Stimulated activated CD8-positive, alpha-beta memory T cell treated with anti-CD3 and anti-CD28 coated beads, Interleukin-12 subunit alpha, Interleukin-12 subunit beta, amount 100 ng/mL, for 24 hours (primary cell): Measurements from ENCODE around the gene MANSC1.
A peak's percentile ranks its signal among the peaks of the same experiment; 100 is the strongest.
"Not testable (repeated sequence)": the region's sequence is repeated elsewhere in the genome, so short reads cannot be mapped to it uniquely, and the experiment has no call there.

ENCODE experiments used
- DNase-seq: peaks from one replicate; pipeline ENCODE4 v3.0.0-alpha.2; 2020; ENCODE audit errors: extremely low read depth

Gene MANSC1

DNA sequence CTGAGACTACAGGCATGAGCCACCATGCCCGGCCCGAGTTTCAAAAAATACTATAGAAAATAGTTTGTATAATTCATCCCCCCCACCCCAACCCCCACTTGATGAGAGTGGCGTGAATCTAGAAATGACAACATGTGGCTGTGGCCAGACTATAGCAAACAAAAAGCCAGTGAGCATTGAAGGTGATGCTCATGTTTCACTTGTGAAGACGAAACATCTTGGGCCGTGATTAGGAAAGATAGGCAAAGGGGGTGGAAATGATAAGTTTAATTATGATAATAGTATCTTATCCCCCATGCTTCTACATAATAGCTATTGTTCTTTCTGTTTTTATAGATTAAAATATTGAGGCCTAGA lies 15.4 kb upstream of the MANSC1 start:
- no peak for DNase-seq

DNA sequence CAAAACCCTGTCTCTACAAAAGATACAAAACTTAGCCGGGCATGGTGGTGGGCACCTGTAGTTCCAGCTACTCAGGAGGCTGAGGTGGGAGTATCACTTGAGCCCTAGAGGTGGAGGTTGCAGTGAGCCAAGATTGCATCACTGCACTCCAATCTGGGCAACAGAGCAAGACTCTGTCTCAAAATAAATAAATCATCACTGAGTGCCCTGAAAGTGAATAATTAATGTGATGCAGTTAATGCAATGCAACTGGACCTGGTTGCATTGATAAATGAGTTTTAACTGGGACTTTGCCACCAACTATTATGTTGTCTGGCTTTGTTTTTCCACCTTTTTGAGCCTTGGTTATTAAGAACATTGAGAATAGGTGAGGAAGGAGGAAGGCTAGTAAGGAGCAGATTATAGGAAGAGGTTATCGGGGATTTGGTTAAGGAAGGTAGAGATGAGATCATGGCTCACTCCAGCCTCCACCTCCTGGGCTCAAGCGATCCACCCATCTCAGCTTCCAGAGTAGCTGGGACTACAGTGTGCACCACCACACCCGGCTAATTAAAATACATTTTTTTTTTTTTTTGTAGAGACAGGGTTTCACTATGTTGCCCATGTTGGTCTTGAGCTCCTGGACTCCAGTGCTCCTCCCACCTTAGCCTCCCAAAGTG lies 14.9 kb upstream of the MANSC1 start:
- no peak for DNase-seq

DNA sequence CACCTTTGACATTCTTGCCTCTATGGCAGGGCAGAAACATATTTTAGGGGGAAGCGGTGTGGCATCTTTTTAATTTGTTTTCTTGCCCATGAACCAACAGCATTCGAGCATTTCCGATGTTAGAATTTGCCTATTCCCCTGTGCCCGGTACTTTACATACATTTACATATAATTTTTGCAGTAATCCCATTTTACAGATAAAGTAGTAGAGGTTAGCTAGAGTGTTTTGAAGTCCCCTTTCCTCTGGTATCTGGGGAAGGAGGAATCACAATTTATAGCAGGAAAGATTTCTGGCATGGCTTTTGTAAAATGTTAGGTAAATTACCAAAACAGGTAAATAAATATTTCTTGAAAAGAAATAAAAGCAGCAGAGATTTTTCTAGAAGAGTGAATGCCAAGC lies 8.5 kb upstream of the MANSC1 start:
- DNase-seq = no peak

DNA sequence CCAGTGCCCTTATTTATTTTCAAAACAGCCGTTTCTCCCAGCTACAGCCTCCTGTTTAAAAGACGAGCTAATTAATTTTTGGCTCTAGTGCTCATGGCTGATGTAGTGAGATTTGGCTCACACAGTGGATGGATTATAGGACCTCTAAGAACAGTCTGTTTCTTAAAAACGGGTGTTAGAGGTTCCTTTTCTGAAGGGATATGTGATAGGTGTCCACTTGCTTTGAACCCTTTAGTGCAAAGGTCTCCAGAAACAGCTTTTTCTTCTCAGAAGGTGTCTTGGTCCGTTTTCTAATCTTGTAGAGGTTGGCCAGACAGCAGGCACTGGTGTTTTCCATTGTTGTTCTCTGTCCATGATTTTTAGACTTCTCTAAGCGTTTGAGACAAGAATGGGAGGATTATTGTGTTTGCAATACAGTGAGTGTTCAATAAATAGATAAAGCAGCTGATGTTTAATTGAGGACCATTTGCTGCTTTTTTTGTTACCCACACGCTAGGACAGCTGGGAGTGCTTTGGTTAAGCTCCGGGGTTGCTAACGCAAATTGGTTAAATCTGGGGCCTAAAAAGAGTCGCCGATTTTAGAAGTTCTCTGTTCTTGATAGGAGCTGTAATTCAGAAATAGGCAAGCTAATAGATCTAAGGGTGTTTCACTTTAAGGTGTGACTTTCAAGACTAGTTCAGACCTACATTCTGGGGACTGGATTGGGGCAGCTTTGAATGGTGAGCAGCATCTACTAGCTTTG lies 7.8 kb upstream of the MANSC1 start:
- DNase-seq = no peak

DNA sequence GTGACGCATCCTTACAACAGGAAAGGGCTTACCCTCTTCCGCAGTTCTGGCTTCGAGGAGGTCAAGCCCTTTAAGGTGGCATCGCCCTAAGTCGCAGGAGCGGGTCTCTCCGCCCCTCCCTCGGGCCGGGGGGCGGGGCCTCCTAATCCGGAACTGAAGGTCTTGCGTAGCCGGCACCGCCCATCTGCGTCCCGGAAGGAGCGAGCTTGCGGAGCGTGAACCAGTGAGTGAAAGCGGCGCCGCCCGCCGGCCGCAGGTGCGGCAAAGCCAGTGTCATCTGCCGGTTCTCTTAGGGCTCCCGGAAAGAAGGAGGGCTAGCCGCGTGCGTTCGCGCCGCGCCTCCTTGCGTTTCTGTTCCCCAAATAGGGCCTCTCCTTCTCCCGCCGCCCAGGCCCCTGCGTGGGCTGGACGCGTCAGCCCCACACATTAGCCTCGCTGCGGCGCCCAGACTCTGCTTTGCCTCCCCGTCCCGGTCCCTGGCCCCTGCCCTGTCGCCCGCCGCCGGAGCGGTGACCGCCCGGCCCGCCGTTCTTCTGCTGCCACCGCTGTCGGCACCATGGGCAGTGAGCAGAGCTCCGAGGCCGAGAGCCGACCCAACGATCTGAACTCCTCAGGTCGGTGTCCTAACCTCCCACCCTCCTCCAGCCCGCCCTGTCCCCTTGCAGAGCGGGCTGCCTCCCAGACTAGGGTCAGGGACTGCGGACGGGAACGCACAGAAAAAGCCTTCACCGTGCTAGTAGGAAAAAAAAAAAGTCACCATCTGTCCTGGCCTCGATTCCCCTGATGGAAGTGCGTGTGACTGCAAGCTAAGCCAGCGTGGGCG lies 7.1 kb upstream of the MANSC1 start, which contains the start of gene BORCS5:
Gene BORCS5 (plus strand): TSS at position 183 of the 823 bp plus-strand sequence. CDS start 374 bp downstream, at position 557.
- peak; percentile 95 for DNase-seq

DNA sequence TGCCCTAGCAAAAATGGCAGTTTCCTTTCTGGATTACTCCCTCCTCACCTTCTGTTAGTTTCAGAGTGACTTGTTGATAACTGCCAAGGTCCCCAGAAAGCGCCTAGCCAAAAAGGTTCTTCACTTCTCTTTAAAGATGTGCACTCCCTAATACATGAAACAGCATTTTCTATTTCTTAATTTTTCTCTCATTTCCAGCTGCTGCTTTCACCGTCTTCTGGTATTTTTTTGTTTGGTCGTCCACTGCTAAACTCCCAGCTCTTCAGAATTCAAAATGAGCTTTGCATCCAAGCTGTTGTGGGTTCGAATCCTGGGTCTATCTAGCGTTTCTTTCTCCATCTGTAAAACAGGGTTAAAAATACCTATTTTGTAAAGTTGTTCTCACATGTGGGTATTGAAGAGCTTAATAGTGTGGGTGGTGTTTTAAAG lies 6.4 kb upstream of the MANSC1 start:
- no peak for DNase-seq

DNA sequence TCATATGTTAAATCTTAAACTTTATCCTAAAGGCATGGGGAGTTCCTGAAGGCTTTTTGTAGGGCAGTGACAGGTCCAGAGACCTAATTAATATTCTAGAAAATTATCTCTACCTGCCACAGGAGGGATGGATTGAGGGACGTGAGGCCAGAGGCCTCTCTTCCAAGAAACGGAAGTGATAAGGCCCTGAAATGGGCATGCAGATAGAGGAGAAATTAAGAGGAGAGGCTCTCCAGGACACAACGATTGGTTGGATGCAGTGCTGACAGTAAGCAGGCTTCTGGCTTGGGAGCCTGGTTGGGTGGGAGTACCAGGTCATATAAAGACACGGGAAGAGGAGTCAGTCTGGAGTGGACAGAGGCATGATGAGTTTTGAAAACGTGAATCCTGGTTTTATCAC lies 3.8 kb upstream of the MANSC1 start:
- DNase-seq = no peak

DNA sequence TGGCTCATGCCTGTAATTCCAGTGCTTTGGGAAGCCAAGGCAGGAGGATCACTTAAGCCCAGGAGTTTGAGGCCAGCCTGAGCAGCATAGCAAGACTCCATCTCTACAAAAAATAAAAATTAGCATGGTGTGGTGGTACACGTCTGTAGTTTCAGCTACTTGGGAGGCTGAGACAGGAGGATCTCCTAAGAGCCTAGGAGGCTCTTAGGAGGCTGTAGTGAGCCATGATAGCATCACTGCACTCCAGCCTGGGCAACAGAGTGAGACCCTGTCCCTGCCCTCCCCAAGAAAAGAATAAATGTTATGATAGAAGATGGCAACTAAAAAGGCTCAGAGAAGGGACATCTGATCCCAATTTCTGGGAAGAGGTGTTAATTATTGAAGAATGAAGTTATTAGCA lies 3.2 kb upstream of the MANSC1 start:
- DNase-seq = no peak

DNA sequence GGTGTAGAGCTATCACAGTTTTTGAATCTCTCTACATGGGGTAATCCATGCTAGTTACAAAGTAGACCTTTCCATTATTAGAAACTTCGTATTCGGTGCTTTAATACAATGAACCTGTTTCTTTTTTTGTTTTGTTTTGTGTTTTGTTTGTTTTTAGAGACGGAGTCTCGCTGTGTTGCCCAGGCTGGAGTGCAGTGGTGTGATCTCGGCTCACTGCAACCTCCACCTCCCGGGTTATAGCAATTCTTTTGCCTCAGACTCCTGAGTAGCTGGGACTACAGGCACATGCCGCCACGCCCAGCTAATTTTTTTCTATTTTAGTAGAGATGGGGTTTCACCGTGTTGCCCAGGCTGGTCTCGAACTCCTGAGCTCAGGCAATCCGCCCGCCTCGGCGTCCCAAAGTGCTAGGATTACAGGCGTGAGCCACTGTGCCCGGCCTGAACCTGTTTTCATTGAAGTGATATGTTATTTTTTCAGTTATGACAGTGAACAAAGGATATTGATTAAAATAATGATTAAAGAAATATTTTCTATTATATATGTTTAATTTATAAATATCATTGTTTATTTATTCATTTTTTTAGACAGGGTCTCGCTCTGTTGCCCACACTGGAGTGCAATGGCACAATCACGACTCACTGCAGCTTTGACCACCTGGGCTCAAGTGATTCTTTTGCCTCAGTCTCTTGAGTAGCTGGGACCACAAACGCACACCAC lies 1.6 kb upstream of the MANSC1 start:
- DNase-seq = not testable (repeated sequence)

DNA sequence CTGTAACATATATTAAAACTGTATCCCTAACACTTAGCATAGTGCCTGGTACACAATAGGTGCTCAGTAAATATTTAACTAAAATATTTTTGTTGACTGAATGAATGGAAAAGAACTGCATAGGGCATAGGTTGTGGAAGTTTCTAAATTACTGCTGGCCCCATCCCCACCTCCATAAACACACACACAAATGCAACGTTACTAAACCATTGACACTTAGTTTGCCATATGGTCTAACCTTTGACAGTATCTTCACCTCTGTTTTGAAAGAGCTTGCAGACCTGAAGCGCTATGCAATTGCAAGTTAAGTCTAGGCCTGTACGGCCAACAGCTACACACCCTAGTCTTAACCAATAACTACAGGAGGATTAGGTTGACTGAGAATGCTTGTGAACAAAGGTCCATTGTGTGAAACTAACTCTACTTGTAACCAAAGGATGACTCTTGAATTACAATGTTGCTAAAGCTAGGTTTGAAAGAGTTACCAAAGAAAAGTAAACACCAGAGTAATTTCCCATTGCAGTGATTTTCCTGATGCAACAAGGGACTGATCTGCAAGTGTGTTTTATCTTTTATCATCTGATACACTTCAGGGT lies 924 bp upstream of the MANSC1 start:
- no peak for DNase-seq

DNA sequence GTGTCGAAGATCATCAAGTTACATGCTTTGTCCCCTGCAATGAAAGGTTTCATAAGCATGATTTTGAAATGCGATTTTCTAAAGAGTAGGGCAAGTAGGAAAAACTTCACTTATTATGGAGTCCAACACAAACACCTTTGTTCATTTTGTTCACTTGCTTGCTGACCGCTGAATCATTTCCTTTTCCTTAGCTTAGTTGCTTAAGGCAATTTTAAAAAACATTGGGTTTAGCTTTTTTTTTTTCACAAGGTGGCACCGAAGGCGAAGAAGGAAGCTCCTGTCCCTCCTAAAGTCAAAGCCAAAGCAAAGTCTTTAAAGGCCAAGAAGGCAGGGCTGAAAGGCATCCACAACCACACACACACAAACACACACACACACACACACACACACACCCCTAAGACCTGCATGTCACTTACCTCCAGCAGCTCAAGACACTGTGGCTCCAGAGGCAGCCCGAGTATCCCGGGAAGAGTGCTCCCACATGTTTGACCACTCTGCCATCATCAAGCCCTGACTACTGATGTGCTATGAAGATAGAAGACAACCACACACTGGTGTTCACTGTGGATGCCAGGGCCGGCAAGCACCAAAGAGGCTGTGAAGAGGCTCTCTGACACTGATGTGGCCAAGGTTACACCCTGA lies 11.4 kb downstream of the MANSC1 start:
- DNase-seq = no peak

DNA sequence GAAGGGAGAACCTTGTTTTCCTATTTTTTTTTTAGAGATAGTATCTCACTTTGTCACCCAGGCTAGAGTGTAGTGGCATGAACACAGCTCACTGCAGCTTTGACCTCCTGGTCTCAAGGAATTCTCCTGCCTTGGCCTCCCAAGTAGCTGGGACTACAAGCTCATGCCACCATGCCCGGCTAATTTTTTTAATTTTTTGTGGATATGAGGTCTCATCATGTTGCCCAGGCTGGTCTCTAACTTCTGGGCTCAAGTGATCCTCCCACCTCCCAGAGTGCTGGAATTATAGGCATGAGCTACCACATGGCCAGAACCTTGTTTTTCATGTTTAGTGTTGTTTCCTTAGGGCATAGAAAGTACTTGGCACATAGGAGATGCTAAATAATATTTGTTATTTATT lies 13.5 kb downstream of the MANSC1 start:
- DNase-seq = no peak

DNA sequence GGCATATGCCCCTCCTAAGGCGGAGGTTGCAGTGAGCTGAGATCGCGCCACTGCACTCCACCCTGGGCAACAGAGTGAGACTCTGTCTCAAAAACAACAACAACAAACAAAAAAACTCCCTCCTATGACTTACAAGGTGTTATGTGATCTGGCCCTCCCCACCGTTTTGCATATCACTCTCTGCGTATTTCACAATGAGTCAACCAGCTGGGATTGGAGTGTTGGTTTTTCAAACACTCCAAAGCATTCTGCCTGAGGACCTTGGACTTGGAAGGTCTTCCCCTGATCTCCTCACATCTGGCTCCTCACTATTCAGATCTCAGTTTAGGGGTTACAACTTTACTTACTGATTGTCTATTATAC lies 14.0 kb downstream of the MANSC1 start:
- no peak for DNase-seq

DNA sequence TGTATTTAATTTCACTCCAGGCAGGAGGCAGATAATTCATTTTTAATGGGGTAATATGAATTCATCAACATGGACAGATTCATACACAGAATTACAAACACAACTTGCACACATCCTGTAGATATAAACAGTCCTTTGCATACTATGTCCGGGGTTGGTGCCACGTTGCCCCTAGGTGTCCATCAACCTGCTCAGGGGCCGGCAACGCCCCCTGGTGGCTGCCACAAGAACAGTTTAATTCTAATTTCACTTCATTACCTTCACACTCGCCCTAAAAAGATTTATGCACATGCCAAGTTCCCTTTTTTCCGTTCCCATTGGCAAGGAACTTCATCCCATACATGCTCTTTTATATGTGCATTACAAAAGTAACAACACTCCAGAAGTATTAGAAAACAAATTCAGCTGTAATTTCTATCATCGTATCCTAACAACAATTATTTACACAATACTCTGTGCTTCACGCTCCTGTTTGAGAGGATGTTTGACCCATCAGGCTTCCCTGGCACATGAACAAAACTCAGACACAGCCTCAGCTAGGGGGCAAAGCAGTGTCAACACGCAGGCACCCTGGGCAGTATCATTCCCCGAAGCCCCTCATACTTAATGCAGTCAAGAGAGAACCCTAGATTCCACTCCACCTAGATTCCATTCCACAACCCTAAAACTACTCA lies 15.5 kb downstream of the MANSC1 start:
- peak; percentile 31 for DNase-seq

DNA sequence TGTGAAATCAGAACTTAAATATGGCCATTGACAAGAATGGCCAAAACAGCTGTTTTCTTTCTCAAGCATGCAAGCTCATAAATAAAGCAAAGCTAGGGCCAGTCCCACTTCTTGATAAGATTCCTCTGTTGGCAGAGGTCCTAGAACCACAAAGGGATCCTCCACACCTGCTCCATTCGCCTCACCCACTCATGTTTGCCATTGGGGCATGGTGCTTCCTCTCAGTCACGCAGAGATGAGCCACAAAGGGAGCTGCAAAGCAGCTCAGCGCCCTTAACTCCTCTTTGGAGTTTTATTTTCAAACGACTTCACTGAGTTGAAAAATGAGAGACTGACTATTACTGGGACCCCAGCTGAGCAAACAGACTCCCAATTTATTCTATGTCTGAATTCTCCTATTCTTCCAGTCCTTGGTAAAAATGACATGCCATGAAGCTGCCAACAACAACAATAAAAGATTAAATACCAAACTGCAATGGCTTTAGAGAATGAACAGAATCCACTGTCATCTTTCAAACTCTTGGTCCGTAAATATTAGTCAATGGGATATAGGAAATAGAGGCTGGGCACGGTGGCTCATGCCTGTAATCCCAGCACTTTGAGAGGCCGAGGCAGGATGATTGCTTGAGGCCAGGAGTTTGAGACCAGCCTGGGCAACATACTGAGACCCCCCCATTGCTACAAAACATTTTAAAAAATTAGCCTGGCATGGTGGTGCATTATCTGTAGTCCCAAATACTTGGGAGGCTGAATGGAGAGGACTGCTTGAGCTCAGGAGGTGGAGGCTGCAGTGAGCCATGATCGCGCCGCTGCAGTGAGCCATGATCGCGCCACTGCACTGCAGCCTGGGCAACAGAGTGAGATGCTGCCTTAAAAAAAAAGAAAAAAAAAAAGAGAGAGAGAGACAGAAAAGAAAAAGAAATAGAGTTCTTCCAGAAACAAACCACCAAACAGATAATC lies 16.4 kb downstream of the MANSC1 start:
- DNase-seq = no peak

DNA sequence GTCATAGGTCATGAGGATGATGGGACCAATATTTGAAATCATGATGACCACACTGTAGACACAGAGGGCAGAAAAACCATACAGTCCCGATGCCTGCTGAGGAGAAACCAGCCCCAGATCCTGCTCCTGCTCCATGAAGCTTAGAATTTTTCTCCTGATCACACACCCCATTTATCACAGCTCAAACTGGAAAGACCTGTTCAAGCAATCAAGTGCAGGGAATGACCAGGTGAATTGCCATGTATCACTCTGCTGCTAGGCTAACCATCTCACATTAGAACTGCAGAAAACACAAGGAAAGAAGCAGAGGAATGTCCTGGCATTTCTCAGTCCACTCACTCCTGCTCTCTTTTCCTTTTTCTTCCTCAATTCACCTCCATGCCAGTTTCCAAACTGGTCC lies 18.1 kb downstream of the MANSC1 start:
- no peak for DNase-seq

DNA sequence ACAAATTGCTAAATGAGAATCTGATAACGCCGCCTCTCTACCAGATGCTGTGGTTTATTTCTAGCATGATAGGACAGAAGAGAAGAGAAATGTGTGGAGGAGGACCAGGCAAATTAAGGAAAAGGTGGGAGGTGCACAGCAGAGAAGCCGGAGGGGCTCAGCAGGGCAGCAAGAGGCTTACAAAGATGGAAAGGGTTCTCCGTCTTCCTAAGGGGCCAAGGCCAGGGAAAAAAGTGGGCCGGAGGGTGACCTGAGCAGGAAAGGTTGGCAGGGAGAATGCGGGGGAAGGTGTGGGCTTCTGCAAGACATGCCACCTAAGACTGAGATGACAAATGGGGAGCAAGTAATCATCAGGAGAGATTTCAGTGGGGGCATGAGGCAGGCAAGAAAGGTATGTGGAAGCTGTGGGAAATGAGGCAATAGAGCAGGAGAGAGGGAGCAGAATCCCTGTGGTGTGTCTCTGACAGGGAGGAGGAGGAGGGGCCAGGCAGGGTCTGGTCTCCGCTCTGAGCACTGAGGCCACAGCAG lies 18.7 kb downstream of the MANSC1 start:
- no peak for DNase-seq

DNA sequence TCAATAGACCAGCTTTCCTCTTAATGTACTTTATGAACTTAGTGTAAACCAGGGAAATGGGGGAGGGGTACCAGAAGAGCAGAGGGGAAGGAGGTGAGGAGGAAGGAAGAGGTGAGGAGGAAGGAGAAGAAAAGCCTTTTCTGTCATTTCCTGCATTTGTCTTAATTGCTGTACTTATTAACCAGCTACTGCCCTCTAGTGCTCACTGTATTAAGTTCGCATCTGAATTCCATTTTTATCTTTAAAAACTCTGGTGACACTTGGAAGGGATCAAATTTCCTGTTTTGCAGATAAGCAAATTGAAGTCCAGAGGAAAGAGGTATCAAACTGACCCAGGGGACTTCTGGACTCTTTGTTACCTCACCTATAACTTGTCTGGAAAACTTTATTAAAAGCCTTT lies 22.2 kb downstream of the MANSC1 start:
- no peak for DNase-seq

DNA sequence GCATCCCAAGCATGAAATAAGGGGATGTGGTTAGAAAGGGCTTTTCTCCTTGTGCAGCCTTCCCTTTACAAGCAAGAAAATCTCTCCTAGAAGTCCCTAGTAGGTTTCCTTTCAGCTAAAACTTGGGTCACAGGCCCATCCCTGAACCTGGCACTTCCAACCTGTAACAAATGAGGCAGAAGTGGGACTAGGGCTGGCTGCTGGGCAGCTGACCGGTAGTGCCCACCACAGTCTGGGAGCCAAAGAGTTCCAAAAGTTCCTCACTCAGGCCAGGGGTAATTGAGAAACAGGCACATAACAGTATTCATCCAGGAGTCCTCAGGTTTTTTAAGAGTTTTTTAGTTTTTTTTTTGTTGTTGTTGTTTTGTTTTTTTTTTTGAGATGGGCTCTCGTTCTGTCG lies 23.8 kb downstream of the MANSC1 start:
- no peak for DNase-seq
